DOHH2 (cell line): ENCODE measurements around the gene SLC8B1.

ENCODE experiments used
- H3F3A ChIP-seq: fragments of 200-600 bp; sonication (generic), shearing (Covaris generic); 2 replicates; pipeline ENCODE4 v1.6.0; 2016; ENCODE audit warnings: antibody characterized with exemption, mild to moderate bottlenecking; ENCODE audit not compliant: control insufficient read depth, insufficient read depth
- H3K27ac ChIP-seq: fragments of 200-600 bp; sonication (generic); 2 replicates; pipeline ENCODE4 v1.5.1; 2014; ENCODE audit warnings: low read depth, mild to moderate bottlenecking, low read length, moderate library complexity
- H3K27me3 ChIP-seq: fragments of 200-600 bp; sonication (generic); 2 replicates; pipeline ENCODE4 v1.6.1; 2014; ENCODE audit warnings: mild to moderate bottlenecking, low read length, mixed read lengths; ENCODE audit not compliant: control insufficient read depth
- H3K36me3 ChIP-seq: fragments of 200-600 bp; sonication (generic); 2 replicates; pipeline ENCODE4 v1.6.1; 2014; ENCODE audit warnings: mild to moderate bottlenecking, low read length, moderate library complexity, mixed read lengths; ENCODE audit not compliant: control insufficient read depth
- H3K4me1 ChIP-seq: fragments of 200-600 bp; sonication (generic); 2 replicates; pipeline ENCODE4 v1.6.1; 2014; ENCODE audit warnings: mild to moderate bottlenecking, low read length, mixed read lengths; ENCODE audit not compliant: control insufficient read depth
- H3K4me2 ChIP-seq: fragments of 200-600 bp; sonication (generic); 2 replicates; pipeline ENCODE4 v1.6.0; 2014; ENCODE audit warnings: mild to moderate bottlenecking, low read length, moderate library complexity
- H3K4me3 ChIP-seq: fragments of 200-600 bp; sonication (generic); 2 replicates; pipeline ENCODE4 v1.5.1; 2014; ENCODE audit warnings: mild to moderate bottlenecking, low read length, mixed read lengths
- H3K79me2 ChIP-seq: fragments of 200-600 bp; sonication (generic); 2 replicates; pipeline ENCODE4 v1.6.1; 2014; ENCODE audit warnings: mild to moderate bottlenecking, low read length, mixed read lengths; ENCODE audit not compliant: control insufficient read depth
- H3K9me2 ChIP-seq: fragments of 200-600 bp; sonication (generic); replicated peaks from 2 replicates; pipeline ENCODE4 v1.6.1; 2014; ENCODE audit warnings: mild to moderate bottlenecking, low read length, mixed read lengths; ENCODE audit not compliant: control insufficient read depth
- H3K9me3 ChIP-seq: fragments of 200-600 bp; sonication (generic); 2 replicates; pipeline ENCODE4 v1.6.1; 2014; ENCODE audit warnings: antibody characterized with exemption, low read length, mixed read lengths; ENCODE audit not compliant: control insufficient read depth, insufficient read depth
- H4K20me1 ChIP-seq: fragments of 200-600 bp; sonication (generic); 2 replicates; pipeline ENCODE4 v1.6.0; 2014; ENCODE audit warnings: low read depth, mild to moderate bottlenecking, antibody characterized with exemption, low read length, moderate library complexity; ENCODE audit not compliant: control insufficient read depth, insufficient read depth
- EZH2phosphoT487 ChIP-seq: fragments of 200-600 bp; sonication (generic); IDR thresholded peaks from 2 replicates; pipeline ENCODE4 v1.6.1; 2017; ENCODE audit warnings: borderline replicate concordance, mild to moderate bottlenecking, antibody characterized with exemption, low read length, moderate library complexity, mixed read lengths
- TF ChIP-seq, protein P1 (sequence below): fragments of 200-600 bp; sonication (generic); IDR thresholded peaks from one replicate; pipeline ENCODE4 v1.5.1; 2014; ENCODE audit warnings: antibody characterized with exemption, mild to moderate bottlenecking, low read depth, low read length; ENCODE audit not compliant: poor library complexity, severe bottlenecking

SLC8B1 gene

DNA sequence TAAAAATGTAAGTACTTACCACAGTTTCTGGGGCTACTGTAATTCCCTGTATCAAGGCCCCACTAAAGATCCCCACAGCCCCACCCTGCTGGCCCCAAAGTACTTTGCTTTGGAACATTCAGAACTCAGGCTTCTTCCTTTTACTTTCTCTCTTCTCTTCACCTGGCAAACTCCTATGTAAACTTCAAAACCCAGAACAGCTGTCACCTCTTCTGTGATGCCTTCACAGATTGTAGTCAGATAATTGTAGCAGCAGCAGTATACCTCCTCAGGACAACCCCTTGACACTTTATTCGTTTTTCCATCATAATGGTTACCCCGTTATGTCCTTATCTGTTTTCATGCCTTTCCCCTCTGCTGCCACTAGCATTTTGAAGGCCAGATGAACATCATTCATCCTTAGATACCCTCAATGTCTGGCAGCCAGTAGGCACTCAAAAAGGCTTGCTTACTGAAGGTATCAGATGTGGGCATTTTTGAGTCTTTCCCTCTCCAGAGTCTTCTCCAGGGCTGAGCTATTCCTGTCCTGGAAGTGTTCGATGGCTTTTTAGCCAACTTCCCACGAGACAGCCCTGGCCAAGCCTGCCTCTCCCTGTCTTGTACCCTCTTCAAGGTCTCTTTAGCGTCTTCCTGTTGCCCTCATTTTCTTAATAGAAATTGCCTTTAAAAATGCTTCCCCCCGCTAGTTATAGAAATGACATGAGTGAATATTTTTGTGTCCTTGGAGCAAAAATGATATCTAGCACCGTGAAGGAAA lies 30.9 kb upstream of the SLC8B1 start:
- TF ChIP-seq, protein P1, sequence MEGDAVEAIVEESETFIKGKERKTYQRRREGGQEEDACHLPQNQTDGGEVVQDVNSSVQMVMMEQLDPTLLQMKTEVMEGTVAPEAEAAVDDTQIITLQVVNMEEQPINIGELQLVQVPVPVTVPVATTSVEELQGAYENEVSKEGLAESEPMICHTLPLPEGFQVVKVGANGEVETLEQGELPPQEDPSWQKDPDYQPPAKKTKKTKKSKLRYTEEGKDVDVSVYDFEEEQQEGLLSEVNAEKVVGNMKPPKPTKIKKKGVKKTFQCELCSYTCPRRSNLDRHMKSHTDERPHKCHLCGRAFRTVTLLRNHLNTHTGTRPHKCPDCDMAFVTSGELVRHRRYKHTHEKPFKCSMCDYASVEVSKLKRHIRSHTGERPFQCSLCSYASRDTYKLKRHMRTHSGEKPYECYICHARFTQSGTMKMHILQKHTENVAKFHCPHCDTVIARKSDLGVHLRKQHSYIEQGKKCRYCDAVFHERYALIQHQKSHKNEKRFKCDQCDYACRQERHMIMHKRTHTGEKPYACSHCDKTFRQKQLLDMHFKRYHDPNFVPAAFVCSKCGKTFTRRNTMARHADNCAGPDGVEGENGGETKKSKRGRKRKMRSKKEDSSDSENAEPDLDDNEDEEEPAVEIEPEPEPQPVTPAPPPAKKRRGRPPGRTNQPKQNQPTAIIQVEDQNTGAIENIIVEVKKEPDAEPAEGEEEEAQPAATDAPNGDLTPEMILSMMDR = no peak
- no peak for TF ChIP-seq EZH2phosphoT487
- Histone ChIP-seq H3K27me3 (no peaks in the 10 kb centered on the region), H3K27ac (no peak overlapping the region)

GRCh38 chr12:113364698-113365097 lies 29.8 kb upstream of the SLC8B1 start:
- Histone ChIP-seq H3F3A (no peaks in the 10 kb centered on the region), H3K79me2 (no peaks in the 10 kb centered on the region), H3K9me3 (no peaks in the 10 kb centered on the region), H4K20me1 (no peaks in the 10 kb centered on the region), H3K4me3 (no peak overlapping the region), H3K27ac (no peak overlapping the region), H3K4me2 (no peak overlapping the region), H3K9me2 (no peaks in the 10 kb centered on the region), H3K4me1 (peaks cover 2% of the 10 kb centered on the region), H3K27me3 (no peaks in the 10 kb centered on the region), H3K36me3 (no peaks in the 10 kb centered on the region)
- TF ChIP-seq EZH2phosphoT487 = no peak
- TF ChIP-seq, protein P1 = no peak

More for the DNA sequence above, 30.9 kb upstream of the SLC8B1 start:
- Histone ChIP-seq H3K4me1 (no peaks in the 10 kb centered on the region), H3K9me3 (no peaks in the 10 kb centered on the region), H3K36me3 (no peaks in the 10 kb centered on the region), H3K79me2 (no peaks in the 10 kb centered on the region), H3K9me2 (no peaks in the 10 kb centered on the region), H4K20me1 (no peaks in the 10 kb centered on the region), H3K4me2 (no peak overlapping the region), H3K4me3 (no peak overlapping the region), H3F3A (no peaks in the 10 kb centered on the region)

- no peak overlapping the region for H3K27ac ChIP-seq
- no peak overlapping the region for H3K4me3 ChIP-seq
- peaks cover 14% of the 10 kb centered on the region for H3K4me1 ChIP-seq
- H3K79me2 ChIP-seq = no peaks in the 10 kb centered on the region; the same call in 1 of the 2 replicates
- H4K20me1 ChIP-seq = no peaks in the 10 kb centered on the region
- no peaks in the 10 kb centered on the region for H3F3A ChIP-seq
- no peaks in the 10 kb centered on the region for H3K9me3 ChIP-seq
- TF ChIP-seq, protein P1 = no peak
- no peak for TF ChIP-seq EZH2phosphoT487
- H3K27me3 ChIP-seq = no peaks in the 10 kb centered on the region
- no peak overlapping the region for H3K4me2 ChIP-seq
- H3K9me2 ChIP-seq = no peaks in the 10 kb centered on the region
- no peaks in the 10 kb centered on the region for H3K36me3 ChIP-seq
Measured at GRCh38 chr12:113361574-113362370, 26.9 kb upstream of the SLC8B1 start.
